HG02798 (cell line): ENCODE results near the gene RALGAPA1.
"Not testable (repeated sequence)": the region's sequence is repeated elsewhere in the genome, so short reads cannot be mapped to it uniquely, and the experiment has no call there.

Experiments used
- ATAC-seq: cut with Tn5 transposase; IDR thresholded peaks from one replicate; pipeline ENCODE4 v1.9.1; 2021; ENCODE audit warnings: mild to moderate bottlenecking; ENCODE audit not compliant: unreplicated experiment, poor library complexity

Gene RALGAPA1

DNA sequence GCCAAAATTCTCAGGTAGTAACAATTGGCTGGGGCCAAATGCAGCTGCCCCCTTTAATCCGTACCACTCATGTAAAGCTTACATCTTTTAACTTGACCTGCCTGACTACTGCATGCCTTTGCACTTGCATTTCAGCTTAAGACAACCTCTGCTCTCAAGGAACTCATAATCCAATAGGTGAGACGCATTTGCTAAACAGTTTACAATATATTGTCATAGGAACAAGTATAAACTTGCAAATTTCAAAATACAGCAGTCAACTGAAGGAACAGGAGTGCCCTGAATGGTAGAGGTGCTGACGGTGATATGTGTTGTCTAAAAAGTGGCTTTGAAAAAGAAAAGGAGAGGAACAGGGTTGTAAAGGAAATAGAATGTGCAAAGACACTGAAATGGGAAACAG lies 13.4 kb upstream of the RALGAPA1 start:
- ATAC-seq, result no peak

DNA sequence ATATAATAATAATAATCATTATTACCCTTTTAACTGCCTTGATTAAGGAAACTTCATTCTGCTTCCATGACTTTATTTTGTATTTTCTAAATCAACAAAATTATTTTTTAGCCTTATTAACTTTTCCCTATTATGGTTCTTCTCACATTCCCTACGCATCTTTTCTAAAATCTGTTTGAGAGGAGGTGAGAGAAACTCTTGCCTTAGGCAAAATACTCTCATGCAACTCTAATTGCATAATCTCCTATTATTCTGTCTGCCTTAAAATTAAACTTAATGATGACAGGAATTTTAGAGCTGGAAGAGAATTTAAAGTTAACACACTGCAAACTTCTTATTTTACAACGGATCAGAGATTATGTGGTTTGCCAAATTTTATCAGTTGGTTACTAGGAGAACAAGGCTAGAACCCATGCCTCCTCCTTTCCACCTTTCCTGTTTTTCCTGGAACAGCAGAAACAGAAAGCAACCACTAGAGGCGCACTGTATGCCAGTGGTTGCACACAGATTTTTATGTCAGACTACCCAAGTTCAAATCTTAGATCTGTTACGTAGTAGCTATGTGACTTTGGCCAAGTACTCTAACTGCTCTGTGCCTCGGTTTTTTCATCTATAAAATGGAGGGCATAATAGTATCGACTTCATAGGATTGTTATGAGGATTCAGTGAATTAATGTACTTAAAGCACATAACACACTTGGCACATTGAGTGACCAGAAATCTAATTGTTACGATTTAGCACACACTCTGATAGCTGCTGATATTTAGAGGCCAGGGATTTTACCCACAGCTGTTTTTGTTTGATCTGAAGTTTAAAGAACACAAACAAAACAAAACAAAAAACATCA lies 12.7 kb upstream of the RALGAPA1 start:
- no peak for ATAC-seq

DNA sequence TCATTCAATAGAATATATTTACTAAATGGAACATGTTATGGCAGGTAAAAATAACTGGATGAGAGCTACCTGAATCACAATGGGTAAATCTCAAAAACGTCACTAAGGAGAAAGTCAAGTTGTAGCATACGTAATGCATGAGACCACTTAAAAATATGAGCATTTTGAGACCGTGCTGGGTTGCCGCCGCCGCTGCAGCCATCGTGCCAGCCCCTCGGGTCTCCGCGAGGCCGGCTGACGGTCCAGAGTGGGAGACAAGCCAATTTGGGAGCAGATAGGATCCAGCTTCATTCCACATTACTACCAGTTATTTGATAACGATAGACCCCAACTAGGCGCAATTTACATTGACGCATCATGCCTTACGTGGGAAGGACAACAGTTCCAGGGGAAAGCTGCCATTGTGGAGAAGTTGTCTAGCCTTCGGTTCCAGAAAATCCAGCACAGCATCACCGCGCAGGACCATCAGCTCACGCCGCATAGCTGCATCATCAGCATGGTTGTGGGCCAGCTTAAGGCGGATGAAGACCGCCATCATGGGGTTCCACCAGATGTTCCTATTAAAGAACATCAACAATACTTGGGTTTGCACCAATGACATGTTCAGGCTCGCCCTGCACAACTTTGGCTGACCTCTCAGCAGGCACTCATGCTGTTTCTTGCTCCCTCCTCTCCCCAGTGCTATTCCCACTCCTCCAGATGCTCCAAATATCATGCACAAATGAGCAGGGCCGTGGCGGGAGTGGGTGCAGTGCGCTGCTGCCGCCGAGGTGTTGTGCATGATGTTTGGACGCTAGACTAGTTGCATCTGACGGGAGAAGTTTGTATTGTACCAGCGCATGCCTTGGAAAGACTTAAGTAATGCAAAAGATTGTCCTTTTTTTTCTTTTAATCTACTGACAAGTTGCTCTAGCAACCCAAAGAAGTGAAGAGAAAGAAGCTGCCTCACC lies 10.8 kb upstream of the RALGAPA1 start:
- no peak for ATAC-seq

DNA sequence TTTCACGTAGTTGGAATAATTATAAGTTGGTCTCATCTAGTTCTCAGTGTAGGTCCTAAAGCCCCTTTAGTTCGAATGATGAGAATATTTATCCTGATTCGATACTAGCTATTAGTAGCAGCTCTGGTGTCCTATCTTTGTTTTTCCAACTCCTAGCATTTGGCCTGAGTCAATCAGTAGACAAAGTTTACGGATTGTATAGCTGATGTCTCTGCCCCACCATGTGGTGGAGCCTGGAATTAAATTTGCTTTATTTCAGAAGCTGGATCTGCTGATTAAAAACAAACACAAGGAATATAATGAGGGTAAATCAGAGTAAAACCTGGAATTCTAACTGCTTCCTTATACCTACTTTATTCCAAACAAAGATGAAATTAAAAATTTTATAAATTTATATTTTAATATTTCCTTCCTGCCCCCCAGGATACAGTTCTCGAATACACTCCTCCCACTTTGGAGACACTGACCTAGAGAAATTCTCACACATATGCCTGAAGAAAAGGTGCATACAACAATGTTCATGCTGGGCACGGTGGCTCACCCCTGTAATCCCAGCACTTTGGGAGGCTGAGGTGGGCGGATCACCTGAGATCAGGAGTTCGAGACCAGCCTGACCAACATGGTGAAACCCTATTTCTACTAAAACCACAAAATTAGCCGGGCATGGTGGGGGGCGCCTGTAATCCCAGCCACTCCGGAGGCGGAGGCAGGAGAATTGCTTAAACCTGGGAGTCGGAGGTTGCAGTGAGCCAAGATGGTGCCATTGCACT lies 9.4 kb upstream of the RALGAPA1 start:
- ATAC-seq, result no peak

DNA sequence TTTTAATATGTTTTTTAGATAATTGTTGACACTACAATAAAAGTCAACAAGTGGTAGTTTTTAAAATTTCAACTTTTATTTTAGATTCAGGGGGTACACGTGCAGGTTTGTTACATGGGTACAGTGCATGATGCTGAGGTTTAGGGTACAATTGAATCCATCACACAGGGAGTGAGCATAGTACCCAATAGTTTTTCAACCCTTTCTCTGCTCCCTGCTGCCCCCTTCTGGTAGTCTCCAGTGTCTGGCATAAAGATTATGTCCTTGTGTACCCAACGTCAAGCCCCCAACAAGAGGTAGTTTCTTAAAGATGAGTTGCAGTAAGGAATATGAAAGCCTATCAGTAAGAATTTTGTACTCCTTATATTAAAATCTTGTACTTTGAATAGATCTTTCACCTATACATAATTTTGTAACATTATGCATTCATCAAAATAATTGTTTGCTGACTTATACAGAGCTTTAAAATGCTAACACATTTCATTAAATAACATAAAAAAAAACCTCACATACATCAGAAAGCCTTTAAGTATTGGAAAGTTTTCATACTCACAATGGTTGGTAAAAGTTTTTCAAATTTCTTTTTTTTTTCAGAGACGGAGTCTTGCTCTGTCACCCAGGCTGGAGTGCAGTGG lies 5.4 kb upstream of the RALGAPA1 start:
- ATAC-seq, result peak; percentile 85

DNA sequence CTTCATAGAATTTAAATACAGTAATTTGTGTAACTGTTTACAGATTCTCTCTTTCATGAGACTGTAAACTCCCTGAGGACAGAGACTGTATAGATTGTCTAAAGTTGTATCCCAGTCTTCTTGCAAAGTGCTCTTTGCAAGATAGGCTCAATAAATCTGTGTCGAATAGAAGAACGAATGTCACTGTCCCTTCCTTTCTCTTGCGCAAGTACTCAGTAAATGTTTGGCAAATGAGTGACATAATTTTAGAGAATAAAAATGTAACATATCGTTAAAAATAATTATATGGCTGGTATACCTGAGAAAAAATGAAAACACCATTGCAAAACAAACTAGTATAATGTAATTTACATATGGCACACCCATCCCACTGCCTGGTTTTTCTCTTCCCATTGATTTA lies 1.9 kb upstream of the RALGAPA1 start:
- no peak for ATAC-seq

DNA sequence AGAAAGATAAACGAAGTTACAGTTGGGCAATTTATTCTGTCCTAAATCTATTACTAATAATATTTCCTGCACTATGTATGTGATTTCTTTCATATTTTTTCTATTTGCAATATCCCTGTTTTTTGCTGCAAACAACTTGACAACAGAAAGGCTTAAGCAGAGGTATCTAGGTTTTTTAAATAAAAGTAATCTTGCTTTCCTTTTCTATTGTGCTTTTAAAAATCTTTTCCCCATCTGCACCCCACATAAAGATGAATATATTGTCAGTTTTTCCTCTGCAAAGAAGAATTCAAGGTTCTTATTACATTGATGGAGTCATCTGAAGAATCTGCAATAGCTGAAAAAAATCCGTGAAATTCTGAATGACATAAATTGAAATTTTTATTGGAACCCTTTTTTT lies 502 bp upstream of the RALGAPA1 start:
- ATAC-seq, result no peak

DNA sequence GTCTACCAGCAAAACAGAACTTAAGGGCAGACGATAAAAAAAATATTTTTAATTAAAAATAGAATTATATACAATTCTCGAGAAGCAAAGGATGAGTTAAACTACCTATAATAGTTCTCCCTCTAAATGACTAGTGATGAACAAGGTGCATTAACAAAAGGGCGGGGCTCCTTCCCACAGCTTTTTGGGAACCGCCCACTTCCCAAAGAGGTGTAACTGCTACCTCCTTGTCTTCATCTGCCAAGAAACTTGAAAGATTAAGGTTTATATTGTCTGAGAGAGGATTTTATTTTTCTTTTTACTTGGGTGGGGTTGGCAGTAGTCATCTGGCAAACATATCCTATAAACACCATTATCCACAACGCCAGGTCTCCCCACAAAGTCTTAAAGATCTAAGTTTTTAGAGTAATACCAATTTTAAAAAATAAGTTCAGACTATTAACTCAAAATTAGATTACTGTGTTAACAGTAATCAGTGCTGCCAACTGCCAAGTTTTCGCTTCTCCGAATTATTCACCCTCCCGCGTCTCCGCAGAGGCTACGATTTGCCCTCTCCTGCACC lies 938 bp downstream of the RALGAPA1 start:
- no peak for ATAC-seq

DNA sequence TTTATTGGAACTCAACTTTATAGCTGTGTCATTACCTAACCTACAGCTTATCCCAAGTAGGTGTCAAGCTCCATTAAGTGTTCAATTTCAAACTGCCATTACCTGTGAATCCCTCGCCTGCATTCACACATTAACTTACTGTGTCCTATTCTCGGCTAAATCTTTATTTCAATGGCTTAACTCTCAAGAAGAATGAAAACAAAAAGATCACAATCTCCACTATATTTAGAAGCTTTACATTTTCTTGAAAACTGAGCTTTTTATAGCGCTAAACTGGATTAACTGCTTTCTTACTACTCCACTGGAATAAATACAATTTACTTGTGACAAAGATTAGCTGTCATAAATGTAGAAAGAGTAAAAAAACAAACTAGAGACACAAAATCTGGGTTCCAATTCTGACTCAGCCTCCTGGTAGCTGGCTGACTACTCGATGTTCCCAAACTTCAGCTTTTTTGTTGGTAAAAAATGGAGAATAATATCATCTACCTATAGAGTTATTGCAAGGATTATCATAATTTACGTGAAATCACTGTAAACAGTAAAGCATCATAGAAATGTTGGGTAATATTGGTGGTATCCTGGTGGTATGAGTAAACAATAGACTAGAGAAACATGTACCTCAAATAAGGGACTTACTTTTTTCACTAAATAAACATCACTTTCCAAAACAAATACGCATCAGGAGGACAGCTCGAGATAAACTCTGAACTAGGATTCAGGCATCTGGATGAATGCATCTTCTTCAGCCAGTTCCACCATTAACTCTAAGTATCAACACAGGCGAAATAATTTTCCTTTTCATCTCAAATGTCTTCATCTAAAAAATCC lies 1.7 kb downstream of the RALGAPA1 start:
- ATAC-seq, result no peak

DNA sequence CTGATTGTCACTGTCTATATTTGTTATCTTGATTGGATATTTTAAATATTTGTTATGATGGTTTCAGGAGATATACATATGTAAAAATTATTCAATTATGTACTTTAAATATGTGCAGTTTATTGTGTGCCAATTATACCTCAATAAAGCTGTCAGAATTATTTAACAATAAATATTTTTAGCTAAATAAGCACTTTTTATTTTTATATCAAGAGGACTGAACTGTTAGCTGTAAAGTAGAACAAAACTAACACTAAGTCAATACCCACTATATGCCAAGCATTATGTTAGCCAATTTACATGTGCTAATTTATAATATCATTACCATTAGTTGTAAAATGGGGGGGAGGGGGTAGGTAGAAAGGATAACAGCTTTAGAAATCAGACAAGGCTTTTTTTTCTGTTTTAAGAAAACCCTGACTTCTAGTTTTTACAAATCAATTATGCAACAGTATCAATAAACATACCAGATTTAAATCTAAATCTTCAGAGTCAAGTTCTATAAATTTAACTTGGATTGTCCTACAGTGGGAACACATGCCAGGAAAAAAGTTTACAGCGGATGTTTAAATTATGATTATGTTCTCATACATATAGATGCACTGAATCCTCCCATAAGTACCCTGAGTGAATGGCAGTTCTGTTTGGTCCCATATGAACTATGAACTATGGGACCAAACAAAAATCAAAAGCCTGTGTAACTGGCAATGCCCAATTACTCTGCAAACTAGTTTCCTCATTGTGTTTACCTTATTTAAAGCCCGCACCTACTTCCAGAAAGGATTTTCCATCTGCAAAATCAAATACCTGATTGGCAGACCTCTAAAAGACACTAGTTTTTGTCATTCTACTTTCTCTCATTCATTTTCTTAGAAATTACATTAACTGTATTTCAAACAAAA lies 2.8 kb downstream of the RALGAPA1 start:
- ATAC-seq, result no peak

DNA sequence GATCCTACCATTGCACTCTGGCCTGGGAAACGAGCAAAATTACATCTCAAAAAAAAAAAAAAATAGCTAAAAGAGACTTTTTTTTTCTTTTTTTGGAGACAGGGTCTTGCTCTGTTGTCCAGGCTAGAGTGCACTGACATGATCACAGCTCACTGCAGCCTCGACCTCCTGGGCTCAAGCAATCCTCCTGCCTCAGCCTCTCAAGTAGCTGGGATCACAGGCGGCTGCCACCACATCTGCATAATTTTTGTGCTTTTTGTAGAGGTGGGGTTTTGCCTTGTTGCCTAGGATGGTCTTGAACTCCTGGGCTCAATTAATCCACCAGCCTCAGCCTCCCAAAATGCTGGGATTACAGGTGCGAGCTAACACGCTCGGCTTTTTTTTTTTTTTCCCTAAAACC lies 11.3 kb downstream of the RALGAPA1 start:
- no peak for ATAC-seq

DNA sequence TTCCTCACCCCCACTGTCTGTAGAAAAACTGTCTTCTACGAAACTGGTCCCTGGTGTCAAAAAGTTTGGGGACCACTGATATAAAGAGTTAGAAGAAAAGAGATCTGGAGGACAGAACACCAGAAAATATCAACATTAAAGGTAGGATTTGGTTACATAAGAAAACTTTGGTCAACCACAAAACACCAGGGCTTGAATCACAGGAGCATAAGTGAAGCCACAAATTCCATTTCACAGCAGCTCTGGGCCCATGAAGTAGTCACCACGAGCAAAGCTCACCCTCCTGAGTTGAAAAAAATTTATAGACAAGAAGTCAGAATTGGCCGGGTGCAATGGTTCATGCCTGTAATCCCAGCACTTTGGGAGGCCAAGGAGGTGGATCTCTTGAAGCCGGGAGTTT lies 19.4 kb downstream of the RALGAPA1 start:
- ATAC-seq, result no peak

DNA sequence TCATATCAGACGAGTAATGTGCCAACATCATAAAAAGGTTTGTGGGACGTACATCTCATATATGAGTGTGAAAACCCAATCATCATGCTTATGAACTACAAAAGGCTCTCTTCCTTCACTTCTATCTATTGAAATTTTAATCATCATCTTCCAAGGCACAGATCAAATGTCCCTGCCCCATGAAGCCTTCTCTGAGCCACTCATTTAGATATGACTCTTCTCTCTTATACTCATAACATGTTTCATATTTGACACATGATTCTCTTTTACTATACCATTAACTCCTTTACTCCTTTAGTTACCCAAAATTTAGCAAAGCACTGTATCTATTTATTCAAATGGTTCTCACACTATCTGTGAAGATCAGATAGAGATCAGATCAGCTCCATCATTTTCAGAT lies 22.2 kb downstream of the RALGAPA1 start:
- ATAC-seq, result no peak

DNA sequence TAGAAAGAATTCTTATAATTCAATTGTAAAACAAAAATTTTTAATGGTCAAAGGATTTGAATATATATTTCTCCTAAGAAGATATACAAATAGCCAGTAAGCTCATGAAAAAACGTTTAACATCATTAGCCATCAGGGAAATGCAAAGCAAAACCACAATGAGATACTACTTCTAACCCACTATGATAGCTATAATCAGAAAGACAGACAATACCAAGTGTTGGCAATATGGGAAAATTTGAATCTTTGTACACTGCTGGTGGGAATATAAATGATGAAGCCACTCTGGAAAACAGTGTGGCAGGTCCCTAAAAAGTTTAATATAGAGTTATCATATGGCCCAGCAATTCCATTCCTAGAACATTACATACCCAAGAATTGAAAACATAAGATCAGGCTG lies 25.4 kb downstream of the RALGAPA1 start:
- no peak for ATAC-seq

DNA sequence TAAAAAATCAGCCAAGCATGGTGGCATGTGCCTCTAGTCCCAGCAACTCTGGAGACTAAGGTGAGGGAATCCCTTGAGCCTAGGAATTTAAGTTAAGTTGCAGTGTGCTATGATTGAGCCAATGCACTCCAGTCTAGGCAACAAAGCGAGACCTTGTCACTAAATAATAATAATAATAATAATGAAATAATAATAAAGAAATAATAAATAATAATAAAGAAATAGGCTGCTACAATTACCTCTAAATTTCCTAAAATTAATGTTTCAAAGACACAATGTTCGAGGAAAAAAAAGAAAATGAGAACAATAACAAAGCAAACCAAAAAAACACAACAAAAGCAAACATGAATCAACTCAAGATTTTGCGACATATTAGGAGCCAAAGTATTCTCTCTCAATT lies 29.7 kb downstream of the RALGAPA1 start:
- no peak for ATAC-seq

DNA sequence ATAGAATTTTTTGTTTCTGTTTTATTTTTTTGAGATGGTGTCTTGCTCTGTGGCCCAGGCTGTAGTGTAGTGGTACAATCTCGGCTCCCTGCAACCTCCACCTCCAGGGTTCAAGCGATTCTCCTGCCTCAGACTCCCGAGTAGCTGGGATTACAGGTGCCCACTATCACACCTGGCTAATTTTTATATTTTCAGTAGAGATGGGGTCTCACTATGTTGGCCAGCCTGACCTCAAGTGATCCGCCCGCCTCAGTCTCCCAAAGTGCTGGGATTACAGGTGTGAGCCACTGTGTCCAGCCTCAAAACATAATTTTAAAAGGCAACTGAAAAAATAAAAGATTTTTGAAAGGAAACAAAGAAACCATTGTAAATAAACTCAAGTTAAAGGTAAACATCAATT lies 31.5 kb downstream of the RALGAPA1 start:
- not testable (repeated sequence) for ATAC-seq

DNA sequence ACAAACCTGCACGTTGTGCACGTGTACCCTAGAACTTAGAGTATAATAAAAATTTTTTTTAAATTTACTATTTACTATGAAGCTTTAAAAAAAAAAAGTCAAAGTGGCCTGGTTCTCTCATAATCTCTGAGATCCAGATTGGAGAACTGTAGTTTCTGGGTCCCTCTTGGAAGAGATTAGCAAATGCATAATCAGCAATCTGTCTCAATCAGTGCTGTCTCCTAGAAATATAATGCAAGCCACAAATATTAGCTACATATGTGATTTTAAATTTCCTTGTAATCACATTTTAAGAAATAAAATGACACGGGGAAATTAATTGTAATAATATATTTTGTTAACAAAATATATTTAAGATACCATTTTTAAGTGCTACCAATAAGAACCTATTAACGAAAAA lies 32.3 kb downstream of the RALGAPA1 start:
- no peak for ATAC-seq

DNA sequence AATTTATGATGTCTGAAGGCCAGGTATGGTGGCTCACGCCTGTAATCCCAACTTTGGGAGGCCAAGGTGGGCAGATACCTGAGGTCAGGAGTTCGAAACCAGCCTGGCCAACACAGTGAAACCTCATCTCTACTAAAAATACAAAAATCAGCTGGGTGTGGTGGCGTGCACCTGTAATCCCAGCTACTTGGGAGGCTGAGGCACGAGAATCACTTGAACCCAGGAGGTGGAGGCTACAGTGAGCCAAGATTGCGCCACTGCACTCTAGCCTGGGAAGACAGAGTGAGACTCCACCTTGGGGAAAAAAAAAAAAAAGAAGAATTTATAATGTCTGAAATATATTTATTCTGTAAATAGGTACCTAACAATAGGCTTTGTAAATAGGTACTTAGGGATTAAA lies 33.0 kb downstream of the RALGAPA1 start:
- ATAC-seq, result not testable (repeated sequence)
